ENCODE measurements around the gene LILRA5. TPM values are rescaled to one million over a fixed set of nuclear protein-coding genes. Genes with fewer than 3 reads are reported as not detected.
"Not testable (repeated sequence)": the region's sequence is repeated elsewhere in the genome, so short reads cannot be mapped to it uniquely, and the experiment has no call there.

LILRA5 gene
- total RNA-seq, 1 donor from 2014 or later: 2.1 TPM

- DNase-seq (ENCODE audit: low spot score): no peak
Observed at GRCh38 chr19:54333586-54334298, 20.8 kb upstream of the LILRA5 start.

- DNase-seq (ENCODE audit: low spot score): no peak
Observed at GRCh38 chr19:54332149-54332548, 19.2 kb upstream of the LILRA5 start.

DNA sequence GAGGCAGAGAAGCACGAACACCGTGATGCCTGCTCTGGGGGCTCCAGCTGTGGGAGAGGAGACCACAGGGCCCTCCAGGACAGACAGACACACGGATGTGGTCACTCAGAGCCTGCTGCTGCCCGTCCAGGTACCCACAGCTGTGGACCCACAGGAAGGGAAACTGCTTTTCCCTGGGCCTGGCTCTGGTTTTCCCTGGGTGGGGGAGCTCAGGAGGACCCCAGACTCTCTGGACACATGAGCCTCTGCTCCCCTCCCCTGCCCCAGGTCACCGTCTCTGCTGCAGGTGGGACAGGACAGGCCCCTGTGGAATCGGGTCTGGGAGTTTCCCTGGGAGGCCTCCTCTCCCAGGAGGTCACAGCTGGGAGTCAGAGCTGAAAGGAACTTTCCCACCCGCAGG lies 18.7 kb upstream of the LILRA5 start:
- no peak for DNase-seq (ENCODE audit: low spot score)

DNA sequence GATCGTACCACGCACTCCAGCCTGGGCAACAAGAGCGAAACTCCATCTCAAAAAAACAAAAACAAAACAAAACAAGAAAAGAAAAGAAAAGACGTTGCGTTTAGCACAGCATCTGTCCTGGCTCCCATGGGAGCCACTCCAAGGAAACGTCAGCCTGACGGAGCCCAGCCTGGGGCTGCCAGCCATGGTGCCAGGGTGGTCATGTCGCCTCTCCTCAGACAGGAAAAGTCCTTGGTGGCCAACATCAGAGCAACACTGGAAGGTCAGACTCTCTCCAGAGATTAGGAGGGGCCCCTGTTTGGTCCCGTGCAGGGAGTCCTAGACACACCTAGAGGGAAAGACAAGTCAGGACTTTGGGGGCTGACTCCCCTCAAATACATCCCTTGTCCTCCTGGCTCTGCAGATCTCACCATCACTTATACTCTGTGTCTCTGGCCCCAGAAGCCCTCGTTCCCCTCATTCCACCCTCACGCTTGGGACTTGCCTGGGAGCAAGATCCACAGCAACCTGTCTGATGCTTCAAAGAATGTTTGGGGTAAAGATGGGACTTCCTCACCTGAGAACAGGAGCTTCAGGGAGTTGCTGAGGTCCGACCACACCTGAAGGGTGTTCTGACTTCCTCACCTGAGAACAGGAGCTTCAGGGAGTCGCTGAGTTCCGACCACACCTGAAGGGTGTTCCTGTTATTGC lies 16.7 kb upstream of the LILRA5 start:
- no peak for DNase-seq (ENCODE audit: low spot score)

- not testable (repeated sequence) for DNase-seq (ENCODE audit: low spot score)
Observed at GRCh38 chr19:54328781-54329180, 15.8 kb upstream of the LILRA5 start.

DNA sequence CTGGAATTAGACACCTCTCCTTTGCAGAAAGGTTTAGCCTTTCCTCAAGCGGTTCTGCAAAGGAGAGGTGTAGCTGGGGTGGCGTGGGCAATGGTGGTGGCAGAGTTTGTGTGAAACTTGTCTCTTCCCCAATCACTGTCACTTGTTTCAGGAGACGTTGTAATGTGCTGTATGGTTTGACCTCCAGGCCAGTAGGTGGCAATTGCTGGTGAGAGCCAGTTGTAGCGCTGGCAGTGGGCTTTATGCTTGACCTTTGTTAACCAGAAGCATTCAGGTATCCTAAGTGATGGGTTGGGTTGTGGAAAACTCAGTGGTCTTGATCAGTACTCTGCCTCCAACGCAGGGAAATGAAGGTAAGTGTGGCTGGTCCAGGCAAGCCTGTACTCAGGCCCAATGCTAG lies 12.7 kb upstream of the LILRA5 start:
- DNase-seq (ENCODE audit: low spot score): no peak

DNA sequence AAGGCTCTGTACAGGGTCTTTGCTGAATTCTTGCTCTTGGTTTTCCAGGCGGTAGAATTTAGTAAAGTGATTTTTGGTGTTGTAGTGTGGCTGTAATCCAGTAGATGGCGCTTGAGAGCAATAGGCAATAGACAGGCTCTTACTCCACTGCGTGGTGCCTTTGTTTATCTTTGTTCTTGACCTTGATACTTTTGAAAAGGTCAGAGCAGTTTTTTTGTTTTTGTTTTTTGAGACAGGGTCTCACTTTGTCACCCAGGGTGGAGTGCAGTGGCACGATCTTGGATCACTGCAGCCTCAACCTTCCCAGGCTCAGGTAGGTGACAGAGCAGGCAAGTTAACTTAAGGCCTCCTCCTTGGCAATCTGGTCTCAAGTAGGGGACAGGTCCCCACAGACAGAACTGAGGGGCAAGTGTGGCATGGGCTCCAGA lies 12.2 kb upstream of the LILRA5 start:
- DNase-seq (ENCODE audit: low spot score): no peak

- no peak for DNase-seq (ENCODE audit: low spot score)
Observed at GRCh38 chr19:54324071-54324470, 11.1 kb upstream of the LILRA5 start.

GRCh38 chr19:54322934-54323333 lies 10.0 kb upstream of the LILRA5 start:
- not testable (repeated sequence) for DNase-seq (ENCODE audit: low spot score)

GRCh38 chr19:54322295-54322694 lies 9.3 kb upstream of the LILRA5 start:
- not testable (repeated sequence) for DNase-seq (ENCODE audit: low spot score)

DNA sequence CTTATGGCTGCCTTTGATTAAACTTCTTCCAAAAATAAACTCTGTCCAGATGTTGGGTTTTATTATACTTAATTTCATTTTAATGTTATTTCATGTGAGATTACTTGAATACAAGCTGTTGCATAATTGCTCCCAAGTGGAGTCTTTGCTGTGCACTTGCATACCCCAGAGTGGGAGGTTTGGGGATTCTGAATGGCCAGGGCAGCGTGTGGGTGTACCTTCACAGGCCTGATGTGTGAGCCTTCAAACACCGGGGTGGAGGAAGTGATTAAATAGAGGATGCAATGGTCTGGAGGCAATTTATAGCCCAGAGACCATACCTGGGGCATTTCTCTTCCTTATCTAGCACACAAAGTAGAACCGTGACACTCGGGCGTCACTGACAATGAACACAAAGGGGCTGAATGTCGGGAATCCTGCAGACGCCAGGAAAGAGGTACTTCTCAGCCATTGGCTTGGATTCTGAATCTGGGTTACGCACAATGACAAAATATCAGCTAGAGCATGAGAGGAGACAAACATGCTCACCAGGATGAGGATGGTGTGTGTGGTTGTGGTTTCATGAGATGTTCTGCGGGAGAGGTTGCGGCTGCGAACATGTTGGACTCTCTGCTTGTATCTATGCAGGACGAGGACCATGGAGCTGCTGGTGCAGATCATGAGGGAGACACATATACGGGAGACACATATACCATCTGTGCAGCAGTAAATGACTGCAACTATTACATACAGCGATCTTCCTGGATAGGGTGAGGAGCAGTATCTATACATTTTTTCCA lies 7.1 kb upstream of the LILRA5 start:
- DNase-seq (ENCODE audit: low spot score): no peak

- no peak for DNase-seq (ENCODE audit: low spot score)
Observed at GRCh38 chr19:54319049-54319448, 6.1 kb upstream of the LILRA5 start.

DNA sequence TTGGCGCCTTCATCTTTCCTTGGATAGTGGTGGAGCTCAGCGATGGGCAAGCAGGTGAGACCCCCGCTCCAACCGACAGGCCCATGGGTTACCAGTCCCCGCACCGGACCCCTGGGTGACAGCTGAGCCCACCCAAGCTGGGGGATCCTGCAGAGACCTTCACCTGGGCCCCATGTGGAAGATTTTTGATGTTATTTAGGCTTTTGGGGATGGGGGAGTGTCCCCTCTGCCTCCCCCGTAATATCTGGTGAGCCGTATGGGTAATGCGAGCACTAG lies 4.9 kb upstream of the LILRA5 start:
- no peak for DNase-seq (ENCODE audit: low spot score)

GRCh38 chr19:54317108-54317964 lies 4.4 kb upstream of the LILRA5 start:
- DNase-seq (ENCODE audit: low spot score): no peak

DNA sequence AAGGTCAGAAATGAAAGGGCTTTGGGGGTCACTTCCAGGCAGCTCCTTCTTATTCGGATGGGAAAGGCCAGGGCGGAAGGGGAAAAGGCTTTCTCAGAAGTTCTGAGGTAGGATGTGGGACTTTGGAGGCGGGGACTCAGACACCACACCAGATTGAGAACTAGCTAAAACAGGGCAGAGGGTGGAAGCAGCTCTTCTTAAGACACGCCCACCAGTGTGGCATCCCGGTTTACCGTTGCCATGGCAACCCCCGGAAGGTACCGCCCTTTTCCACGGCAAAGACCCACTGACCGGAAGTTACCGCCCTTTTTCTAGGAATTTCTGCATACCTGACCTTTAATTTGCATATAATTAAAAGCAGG lies 3.8 kb upstream of the LILRA5 start:
- no peak for DNase-seq (ENCODE audit: low spot score)

- no peak for DNase-seq (ENCODE audit: low spot score)
Observed at GRCh38 chr19:54315956-54316355, 3.0 kb upstream of the LILRA5 start.

- DNase-seq (ENCODE audit: low spot score): no peak
Observed at GRCh38 chr19:54312011-54312410, 955 bp downstream of the LILRA5 start.

GRCh38 chr19:54311486-54311885 lies 1.5 kb downstream of the LILRA5 start:
- DNase-seq (ENCODE audit: low spot score): no peak

DNA sequence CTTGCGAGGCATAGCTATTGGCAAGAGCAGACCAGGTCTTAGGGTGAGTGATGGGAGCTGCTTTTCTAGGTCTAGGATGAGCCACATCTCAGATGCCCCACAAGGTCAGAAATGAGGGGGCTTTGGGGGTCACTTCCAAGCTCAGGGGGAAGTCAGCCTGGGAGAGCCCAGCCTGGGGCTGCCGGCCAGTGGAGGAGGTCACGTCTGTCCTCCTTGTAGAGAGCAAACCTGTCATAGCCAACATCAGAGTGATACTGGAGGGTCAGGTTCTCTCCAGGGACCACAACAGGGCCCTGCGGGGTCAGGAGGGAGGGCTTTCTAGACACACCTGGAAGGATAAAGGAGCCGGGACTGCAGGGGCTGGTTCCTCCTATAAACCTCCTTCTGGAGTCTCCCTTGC lies 2.4 kb downstream of the LILRA5 start:
- no peak for DNase-seq (ENCODE audit: low spot score)

GRCh38 chr19:54309811-54310210 lies 3.2 kb downstream of the LILRA5 start:
- no peak for DNase-seq (ENCODE audit: low spot score)

- no peak for DNase-seq (ENCODE audit: low spot score)
Observed at GRCh38 chr19:54307389-54308020, 5.5 kb downstream of the LILRA5 start.

GRCh38 chr19:54305141-54305540 lies 7.8 kb downstream of the LILRA5 start:
- DNase-seq (ENCODE audit: low spot score): no peak
